ENCODE data around the gene RGS8.

DNA sequence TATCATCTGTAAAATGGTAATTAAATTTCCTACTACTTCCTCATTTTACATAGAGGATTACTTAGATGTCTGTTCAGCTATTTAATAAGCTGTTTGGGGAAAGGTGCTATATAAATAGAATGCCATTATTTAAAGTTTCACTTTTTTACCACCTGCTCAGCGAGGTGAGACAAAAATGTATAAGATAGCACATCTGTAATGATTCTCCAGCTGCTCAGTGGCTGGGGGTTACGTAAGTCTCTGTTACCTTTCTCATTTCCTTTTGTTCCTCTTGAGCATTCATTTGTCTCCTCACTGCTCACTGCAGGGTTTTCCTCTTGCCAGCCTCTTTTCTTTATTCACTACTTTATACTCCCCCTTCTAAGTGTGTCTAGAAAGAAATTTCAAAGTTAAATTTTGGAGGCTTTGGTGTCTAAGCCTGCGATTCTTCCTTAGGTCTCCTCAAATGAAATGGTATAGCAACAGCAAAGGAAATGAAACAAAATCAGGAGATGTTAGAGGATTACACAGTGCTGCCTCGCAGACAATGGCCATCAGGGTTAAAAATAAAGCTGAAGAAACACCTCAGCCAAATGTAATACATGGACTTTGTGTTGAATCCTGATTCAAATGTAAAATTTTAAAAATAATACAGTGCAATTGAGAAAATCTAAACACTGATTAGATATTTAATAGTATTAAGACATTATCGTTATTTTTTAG, 6.8 kb downstream of the RGS8 start:
- TF ChIP-seq JUNB (IDR thresholded peaks at IDR 0.05) (no peak), BHLHE40 (IDR thresholded peaks at IDR 0.05; ENCODE audit: low read depth, low read length) (no peak), CBX2 (IDR thresholded peaks at IDR 0.05; ENCODE audit: borderline replicate concordance, low read depth) (no peak), EP300 (IDR thresholded peaks at IDR 0.05) (no peak), MAZ (IDR thresholded peaks at IDR 0.05; ENCODE audit: borderline replicate concordance, low read depth, low read length) (no peak), RARB (CRISPR knock-in tag; IDR thresholded peaks at IDR 0.05) (no peak), GATA3 (IDR thresholded peaks at IDR 0.05; ENCODE audit: borderline replicate concordance) (no peak), CEBPB (IDR thresholded peaks at IDR 0.05) (no peak)
- TF ChIP-seq, protein P1, sequence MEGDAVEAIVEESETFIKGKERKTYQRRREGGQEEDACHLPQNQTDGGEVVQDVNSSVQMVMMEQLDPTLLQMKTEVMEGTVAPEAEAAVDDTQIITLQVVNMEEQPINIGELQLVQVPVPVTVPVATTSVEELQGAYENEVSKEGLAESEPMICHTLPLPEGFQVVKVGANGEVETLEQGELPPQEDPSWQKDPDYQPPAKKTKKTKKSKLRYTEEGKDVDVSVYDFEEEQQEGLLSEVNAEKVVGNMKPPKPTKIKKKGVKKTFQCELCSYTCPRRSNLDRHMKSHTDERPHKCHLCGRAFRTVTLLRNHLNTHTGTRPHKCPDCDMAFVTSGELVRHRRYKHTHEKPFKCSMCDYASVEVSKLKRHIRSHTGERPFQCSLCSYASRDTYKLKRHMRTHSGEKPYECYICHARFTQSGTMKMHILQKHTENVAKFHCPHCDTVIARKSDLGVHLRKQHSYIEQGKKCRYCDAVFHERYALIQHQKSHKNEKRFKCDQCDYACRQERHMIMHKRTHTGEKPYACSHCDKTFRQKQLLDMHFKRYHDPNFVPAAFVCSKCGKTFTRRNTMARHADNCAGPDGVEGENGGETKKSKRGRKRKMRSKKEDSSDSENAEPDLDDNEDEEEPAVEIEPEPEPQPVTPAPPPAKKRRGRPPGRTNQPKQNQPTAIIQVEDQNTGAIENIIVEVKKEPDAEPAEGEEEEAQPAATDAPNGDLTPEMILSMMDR (IDR thresholded peaks at IDR 0.05), result no peak
